ENCODE measurements around the gene APP. TPM values are rescaled to one million over a fixed set of nuclear protein-coding genes. Genes with fewer than 3 reads are reported as not detected.

The APP gene
- total RNA-seq, 5 donors from 2014 or later (not counting 1 experiment from before 2014, with no cell fraction given) = 33.7 to 44.7 (median 37.5) TPM

DNA sequence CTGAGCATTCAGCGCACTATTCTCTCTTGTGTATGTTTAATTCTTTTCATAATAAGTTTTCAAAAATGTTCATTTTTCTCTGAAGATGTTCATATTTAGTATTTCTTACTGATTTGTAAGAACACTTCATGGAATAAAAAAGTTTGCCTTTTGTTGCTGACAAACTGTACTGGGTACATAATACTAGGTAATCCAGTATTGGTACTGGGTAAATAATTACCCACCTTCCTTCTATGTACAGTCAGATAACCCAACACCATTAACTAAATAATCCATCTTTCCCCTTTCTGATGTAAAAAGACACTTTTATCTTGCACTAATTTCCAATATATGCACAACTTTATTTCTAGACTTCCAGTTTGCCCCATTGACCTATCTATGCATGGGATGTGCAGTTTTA lies 23.9 kb downstream of the APP start:
- no peaks in the 10 kb centered on the region for H3K36me3 ChIP-seq (ENCODE audit: control insufficient read depth in 2 of 2, extremely low read depth in 1 of 2, insufficient read depth in 1 of 2, low read length in 1 of 2)
- H3K27ac Mint-ChIP-seq = no peak overlapping the region
- H3K27me3 Mint-ChIP-seq = no peaks in the 10 kb centered on the region
- H3K4me3 ChIP-seq (ENCODE audit: control insufficient read depth in 1 of 2, extremely low read depth in 1 of 2, low read length in 1 of 2) = no peak overlapping the region
- no peaks in the 10 kb centered on the region for H3K27me3 ChIP-seq (replicated peaks in 1 of 2; ENCODE audit: control insufficient read depth in 2 of 2, extremely low read depth in 1 of 2, insufficient read depth in 2 of 2, low read length in 1 of 2)
- ChIA-PET CTCF (no interaction called here), POLR2A (no interaction called here)
- H3K9me3 ChIP-seq = no peaks in the 10 kb centered on the region
- H3K4me1 Mint-ChIP-seq = peaks cover 19 to 20% (median 20%) of the 10 kb centered on the region in 3 donors
- no CpG with 5 or more reads among the region's 1 CpG for WGBS (ENCODE audit: insufficient coverage)
- H3K9me3 Mint-ChIP-seq = no peaks in the 10 kb centered on the region
- H3K4me3 Mint-ChIP-seq = no peak overlapping the region
- H3K27ac ChIP-seq (ENCODE audit: low read length) = no peak overlapping the region
- ATAC-seq (replicated peaks in 1 of 4) (no peak), DNase-seq (no peak)
- peaks cover 13% of the 10 kb centered on the region for H3K36me3 Mint-ChIP-seq
- peaks cover 8 to 18% of the 10 kb centered on the region in 2 experiments for H3K4me1 ChIP-seq (ENCODE audit: control insufficient read depth in 1 of 2, extremely low read depth in 1 of 2, insufficient read depth in 2 of 2, low read length in 2 of 2)

DNA sequence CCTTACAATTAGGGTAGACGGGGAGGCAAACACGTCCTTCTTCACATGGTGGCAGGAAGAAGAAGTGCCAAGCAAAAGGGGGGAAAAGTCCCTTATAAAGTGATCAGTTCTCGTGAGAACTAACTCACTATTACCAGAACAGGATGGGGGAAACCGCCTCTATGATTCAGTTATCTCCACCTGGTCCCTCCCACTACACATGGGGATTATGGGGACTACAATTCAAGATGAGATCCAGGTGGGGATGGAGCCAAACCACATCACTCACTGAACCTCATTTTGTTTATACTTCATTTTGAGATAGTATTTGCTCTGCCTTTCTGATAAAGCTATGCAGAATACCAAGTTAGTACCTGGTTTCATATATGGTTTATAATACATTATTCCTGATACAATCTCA lies 26.5 kb downstream of the APP start:
- no peak overlapping the region for H3K4me3 ChIP-seq (ENCODE audit: control insufficient read depth in 1 of 2, extremely low read depth in 1 of 2, low read length in 1 of 2)
- ChIA-PET CTCF (no interaction called here), POLR2A (no interaction called here)
- Mint-ChIP-seq H3K36me3 (peaks cover 13% of the 10 kb centered on the region), H3K4me1 (peaks cover 16 to 20% (median 18%) of the 10 kb centered on the region in 3 donors), H3K27ac (no peak overlapping the region), H3K4me3 (no peak overlapping the region), H3K27me3 (no peaks in the 10 kb centered on the region), H3K9me3 (no peaks in the 10 kb centered on the region)
- ATAC-seq (replicated peaks in 1 of 4) (no peak), DNase-seq (no peak)
- no peaks in the 10 kb centered on the region for H3K9me3 ChIP-seq
- H3K36me3 ChIP-seq (ENCODE audit: control insufficient read depth in 2 of 2, extremely low read depth in 1 of 2, insufficient read depth in 1 of 2, low read length in 1 of 2) = no peaks in the 10 kb centered on the region
- WGBS (ENCODE audit: insufficient coverage) = no CpG with 5 or more reads among the region's 4 CpGs
- no peaks in the 10 kb centered on the region for H3K27me3 ChIP-seq (replicated peaks in 1 of 2; ENCODE audit: control insufficient read depth in 2 of 2, extremely low read depth in 1 of 2, insufficient read depth in 2 of 2, low read length in 1 of 2)
- H3K4me1 ChIP-seq (ENCODE audit: control insufficient read depth in 1 of 2, extremely low read depth in 1 of 2, insufficient read depth in 2 of 2, low read length in 2 of 2) = peaks cover 8 to 18% of the 10 kb centered on the region in 2 experiments
- H3K27ac ChIP-seq (ENCODE audit: low read length) = no peak overlapping the region

GRCh38 chr21:26142363-26142762 lies 28.2 kb downstream of the APP start:
- Histone ChIP-seq H3K4me1 (ENCODE audit: control insufficient read depth in 1 of 2, extremely low read depth in 1 of 2, insufficient read depth in 2 of 2, low read length in 2 of 2) (peaks cover 0 to 4% of the 10 kb centered on the region in 2 experiments), H3K36me3 (ENCODE audit: control insufficient read depth in 2 of 2, extremely low read depth in 1 of 2, insufficient read depth in 1 of 2, low read length in 1 of 2) (no peaks in the 10 kb centered on the region), H3K27me3 (replicated peaks in 1 of 2; ENCODE audit: control insufficient read depth in 2 of 2, extremely low read depth in 1 of 2, insufficient read depth in 2 of 2, low read length in 1 of 2) (no peaks in the 10 kb centered on the region), H3K4me3 (ENCODE audit: control insufficient read depth in 1 of 2, extremely low read depth in 1 of 2, low read length in 1 of 2) (no peak overlapping the region), H3K9me3 (no peaks in the 10 kb centered on the region), H3K27ac (ENCODE audit: low read length) (no peak overlapping the region)
- ATAC-seq (replicated peaks in 1 of 4) (no peak), DNase-seq (no peak)
- Mint-ChIP-seq H3K27ac (no peak overlapping the region), H3K4me3 (no peak overlapping the region), H3K36me3 (peaks cover 9% of the 10 kb centered on the region), H3K27me3 (no peaks in the 10 kb centered on the region), H3K9me3 (no peaks in the 10 kb centered on the region), H3K4me1 (peaks cover 2 to 5% (median 3%) of the 10 kb centered on the region in 3 donors)
- ChIA-PET POLR2A (no interaction called here), CTCF (no interaction called here)
- 90% methylated on average over 4 of the region's 5 CpGs for WGBS (ENCODE audit: insufficient coverage)

DNA sequence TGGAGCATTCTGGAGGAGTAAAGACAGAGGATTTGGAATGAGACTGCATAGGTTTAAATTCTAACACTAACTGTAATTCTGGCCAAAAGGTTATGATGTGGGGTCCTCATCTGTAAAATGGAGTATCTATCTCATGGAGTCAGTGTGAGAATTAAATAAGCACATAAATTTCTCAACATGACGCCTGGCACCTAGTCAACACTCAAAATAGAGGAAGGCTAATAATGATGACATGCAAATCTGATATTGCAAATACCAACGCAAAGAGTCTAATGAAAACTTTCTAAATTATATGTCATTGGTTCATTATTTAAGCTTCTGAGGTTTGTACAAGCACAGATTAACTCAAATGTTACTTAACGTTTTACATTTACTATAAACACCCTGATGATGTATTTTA lies 29.6 kb downstream of the APP start:
- H3K27me3 Mint-ChIP-seq = no peaks in the 10 kb centered on the region
- H3K4me1 ChIP-seq (ENCODE audit: control insufficient read depth in 1 of 2, extremely low read depth in 1 of 2, insufficient read depth in 2 of 2, low read length in 2 of 2) = peaks cover 6 to 10% of the 10 kb centered on the region in 2 experiments
- H3K9me3 ChIP-seq = no peaks in the 10 kb centered on the region
- no peak for ATAC-seq (replicated peaks in 1 of 4)
- H3K4me1 Mint-ChIP-seq = peaks cover 10 to 15% (median 12%) of the 10 kb centered on the region in 3 donors
- no peak overlapping the region for H3K27ac ChIP-seq (ENCODE audit: low read length)
- no peak for DNase-seq
- H3K27ac Mint-ChIP-seq = no peak overlapping the region
- no peak overlapping the region for H3K4me3 Mint-ChIP-seq
- peaks cover 9% of the 10 kb centered on the region for H3K36me3 Mint-ChIP-seq
- H3K36me3 ChIP-seq (ENCODE audit: control insufficient read depth in 2 of 2, extremely low read depth in 1 of 2, insufficient read depth in 1 of 2, low read length in 1 of 2) = no peaks in the 10 kb centered on the region
- ChIA-PET CTCF (no interaction called here), POLR2A (no interaction called here)
- no peak overlapping the region for H3K4me3 ChIP-seq (ENCODE audit: control insufficient read depth in 1 of 2, extremely low read depth in 1 of 2, low read length in 1 of 2)
- no CpG with 5 or more reads among the region's 3 CpGs for WGBS (ENCODE audit: insufficient coverage)
- no peaks in the 10 kb centered on the region for H3K9me3 Mint-ChIP-seq
- H3K27me3 ChIP-seq (replicated peaks in 1 of 2; ENCODE audit: control insufficient read depth in 2 of 2, extremely low read depth in 1 of 2, insufficient read depth in 2 of 2, low read length in 1 of 2) = no peaks in the 10 kb centered on the region

- no peak overlapping the region for H3K27ac Mint-ChIP-seq
- CTCF ChIA-PET = no interaction called here
- no peaks in the 10 kb centered on the region for H3K36me3 ChIP-seq (ENCODE audit: control insufficient read depth in 2 of 2, extremely low read depth in 1 of 2, insufficient read depth in 1 of 2, low read length in 1 of 2)
- H3K9me3 Mint-ChIP-seq = no peaks in the 10 kb centered on the region
- no peaks in the 10 kb centered on the region for H3K9me3 ChIP-seq
- no peak overlapping the region for H3K4me3 Mint-ChIP-seq
- peaks cover 9% of the 10 kb centered on the region for H3K36me3 Mint-ChIP-seq
- POLR2A ChIA-PET = no interaction called here
- H3K27me3 ChIP-seq (replicated peaks in 1 of 2; ENCODE audit: control insufficient read depth in 2 of 2, extremely low read depth in 1 of 2, insufficient read depth in 2 of 2, low read length in 1 of 2) = no peaks in the 10 kb centered on the region
- DNase-seq (no peak), ATAC-seq (replicated peaks in 1 of 4) (no peak)
- peaks cover 6 to 10% of the 10 kb centered on the region in 2 experiments for H3K4me1 ChIP-seq (ENCODE audit: control insufficient read depth in 1 of 2, extremely low read depth in 1 of 2, insufficient read depth in 2 of 2, low read length in 2 of 2)
- H3K27ac ChIP-seq (ENCODE audit: low read length) = no peak overlapping the region
- peaks cover 10 to 15% (median 13%) of the 10 kb centered on the region in 3 donors for H3K4me1 Mint-ChIP-seq
- no peaks in the 10 kb centered on the region for H3K27me3 Mint-ChIP-seq
- H3K4me3 ChIP-seq (ENCODE audit: control insufficient read depth in 1 of 2, extremely low read depth in 1 of 2, low read length in 1 of 2) = no peak overlapping the region
- 71% methylated on average over 2 of the region's 6 CpGs for WGBS (ENCODE audit: insufficient coverage)
These were observed 30.4 kb downstream of the APP start for GRCh38 chr21:26140164-26140579.

GRCh38 chr21:26138615-26139257 lies 31.8 kb downstream of the APP start:
- 100% methylated on average over 1 of the region's 6 CpGs for WGBS (ENCODE audit: insufficient coverage)
- Mint-ChIP-seq H3K9me3 (no peaks in the 10 kb centered on the region), H3K27me3 (no peaks in the 10 kb centered on the region), H3K4me1 (peaks cover 10 to 18% (median 13%) of the 10 kb centered on the region in 3 donors), H3K27ac (no peak overlapping the region), H3K36me3 (peaks cover 10% of the 10 kb centered on the region), H3K4me3 (no peak overlapping the region)
- no peaks in the 10 kb centered on the region for H3K9me3 ChIP-seq
- POLR2A ChIA-PET = no interaction called here
- DNase-seq = no peak
- H3K4me3 ChIP-seq (ENCODE audit: control insufficient read depth in 1 of 2, extremely low read depth in 1 of 2, low read length in 1 of 2) = no peak overlapping the region
- H3K4me1 ChIP-seq (ENCODE audit: control insufficient read depth in 1 of 2, extremely low read depth in 1 of 2, insufficient read depth in 2 of 2, low read length in 2 of 2) = peaks cover 6 to 10% of the 10 kb centered on the region in 2 experiments
- H3K27ac ChIP-seq (ENCODE audit: low read length) = no peak overlapping the region
- no peak for ATAC-seq (replicated peaks in 1 of 4)
- no peaks in the 10 kb centered on the region for H3K36me3 ChIP-seq (ENCODE audit: control insufficient read depth in 2 of 2, extremely low read depth in 1 of 2, insufficient read depth in 1 of 2, low read length in 1 of 2)
- no peaks in the 10 kb centered on the region for H3K27me3 ChIP-seq (replicated peaks in 1 of 2; ENCODE audit: control insufficient read depth in 2 of 2, extremely low read depth in 1 of 2, insufficient read depth in 2 of 2, low read length in 1 of 2)
- CTCF ChIA-PET = no interaction called here

All from T-cell (primary cell).